ENCODE results near the gene ARID1B.

Gene ARID1B

GRCh38 chr6:157245436-157245835 lies 468.3 kb downstream of the ARID1B start:
- TF ChIP-seq, protein P1, sequence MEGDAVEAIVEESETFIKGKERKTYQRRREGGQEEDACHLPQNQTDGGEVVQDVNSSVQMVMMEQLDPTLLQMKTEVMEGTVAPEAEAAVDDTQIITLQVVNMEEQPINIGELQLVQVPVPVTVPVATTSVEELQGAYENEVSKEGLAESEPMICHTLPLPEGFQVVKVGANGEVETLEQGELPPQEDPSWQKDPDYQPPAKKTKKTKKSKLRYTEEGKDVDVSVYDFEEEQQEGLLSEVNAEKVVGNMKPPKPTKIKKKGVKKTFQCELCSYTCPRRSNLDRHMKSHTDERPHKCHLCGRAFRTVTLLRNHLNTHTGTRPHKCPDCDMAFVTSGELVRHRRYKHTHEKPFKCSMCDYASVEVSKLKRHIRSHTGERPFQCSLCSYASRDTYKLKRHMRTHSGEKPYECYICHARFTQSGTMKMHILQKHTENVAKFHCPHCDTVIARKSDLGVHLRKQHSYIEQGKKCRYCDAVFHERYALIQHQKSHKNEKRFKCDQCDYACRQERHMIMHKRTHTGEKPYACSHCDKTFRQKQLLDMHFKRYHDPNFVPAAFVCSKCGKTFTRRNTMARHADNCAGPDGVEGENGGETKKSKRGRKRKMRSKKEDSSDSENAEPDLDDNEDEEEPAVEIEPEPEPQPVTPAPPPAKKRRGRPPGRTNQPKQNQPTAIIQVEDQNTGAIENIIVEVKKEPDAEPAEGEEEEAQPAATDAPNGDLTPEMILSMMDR (IDR thresholded peaks at IDR 0.05) = no peak
- H3K4me3 ChIP-seq = no peak overlapping the region
- no peaks in the 10 kb centered on the region for H3K27me3 ChIP-seq
- no peaks in the 10 kb centered on the region for H3K36me3 ChIP-seq
- DNase-seq = no peak
- H3K27ac ChIP-seq = peak overlapping the region; percentile 78 to 89
- H3K4me1 ChIP-seq = peaks cover 0 to 67% (median 40%) of the 10 kb centered on the region in 4 donors
- H3K9me3 ChIP-seq = no peaks in the 10 kb centered on the region
- intact Hi-C loops (cut with DNase I; ENCODE audit: low total_unique reads) = no loop called here

- Histone ChIP-seq H3K27me3 (no peaks in the 10 kb centered on the region), H3K9me3 (no peaks in the 10 kb centered on the region), H3K27ac (peak overlapping the region; percentile 78 to 89), H3K36me3 (no peaks in the 10 kb centered on the region), H3K4me3 (no peak overlapping the region), H3K4me1 (peaks cover 0 to 60% (median 37%) of the 10 kb centered on the region in 4 donors)
- intact Hi-C loops (cut with DNase I; ENCODE audit: low total_unique reads) = no loop called here
- TF ChIP-seq, protein P1 (IDR thresholded peaks at IDR 0.05) = no peak
- peak in 1 of 2 donors; percentile 62 for DNase-seq
Observed at GRCh38 chr6:157246048-157246630, 469.0 kb downstream of the ARID1B start.

- Histone ChIP-seq H3K27me3 (no peaks in the 10 kb centered on the region), H3K4me1 (peaks cover 0 to 52% (median 36%) of the 10 kb centered on the region in 4 donors), H3K9me3 (no peaks in the 10 kb centered on the region), H3K27ac (peak overlapping the region; percentile 78 to 89), H3K4me3 (no peak overlapping the region), H3K36me3 (no peaks in the 10 kb centered on the region)
- TF ChIP-seq, protein P1 (IDR thresholded peaks at IDR 0.05) = no peak
- no peak for DNase-seq
- intact Hi-C loops (cut with DNase I; ENCODE audit: low total_unique reads) = no loop called here
Observed at GRCh38 chr6:157246771-157247484, 469.8 kb downstream of the ARID1B start.

DNA sequence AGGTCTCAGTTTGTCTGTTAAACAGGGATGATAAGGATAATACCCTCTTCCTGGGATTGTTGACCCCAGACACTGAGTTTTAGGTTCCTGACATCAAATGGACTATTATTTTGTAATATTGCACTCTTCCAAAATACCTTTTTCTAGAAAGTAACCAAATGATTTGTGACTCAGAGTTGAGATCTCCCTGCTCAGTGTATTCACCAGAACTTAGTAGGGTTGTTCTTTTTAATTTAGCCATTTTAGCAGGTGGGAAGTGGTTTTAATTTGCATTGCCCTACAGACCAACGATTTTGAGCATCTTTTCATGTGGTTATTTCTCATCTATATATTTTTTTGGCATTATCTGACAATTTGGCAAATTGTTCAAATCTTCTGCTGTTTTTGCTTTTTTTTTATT lies 471.1 kb downstream of the ARID1B start:
- intact Hi-C loops (cut with DNase I; ENCODE audit: low total_unique reads) = no loop called here
- TF ChIP-seq, protein P1 (IDR thresholded peaks at IDR 0.05) = no peak
- DNase-seq = no peak
- Histone ChIP-seq H3K4me1 (peaks cover 0 to 46% (median 32%) of the 10 kb centered on the region in 4 donors), H3K36me3 (no peaks in the 10 kb centered on the region), H3K4me3 (no peak overlapping the region), H3K27me3 (no peaks in the 10 kb centered on the region), H3K27ac (peak overlapping the region in 1 of 2 donors; percentile 89), H3K9me3 (no peaks in the 10 kb centered on the region)

GRCh38 chr6:157249826-157250225 lies 472.6 kb downstream of the ARID1B start:
- Histone ChIP-seq H3K9me3 (no peaks in the 10 kb centered on the region), H3K27me3 (no peaks in the 10 kb centered on the region), H3K27ac (no peak overlapping the region), H3K4me1 (peaks cover 0 to 32% (median 23%) of the 10 kb centered on the region in 4 donors), H3K4me3 (no peak overlapping the region), H3K36me3 (no peaks in the 10 kb centered on the region)
- TF ChIP-seq, protein P1 (IDR thresholded peaks at IDR 0.05) = no peak
- no peak for DNase-seq
- intact Hi-C loops (cut with DNase I; ENCODE audit: low total_unique reads) = no loop called here
